Right lobe of liver (tissue), 4 donors: ENCODE measurements around the gene MYRIP.

ENCODE experiments used
- CTCF ChIP-seq, 4 donors: fragments of 200-600 bp in 3 of 4; fragments of 450-650 bp in 1 of 4; IDR thresholded peaks; one replicate each; pipeline versions ENCODE4 v1.5.1 to v1.8.0; 2016 to 2022; ENCODE audit warnings: antibody characterized with exemption in 4 of 4, mild to moderate bottlenecking in 2 of 4
- POLR2A ChIP-seq: fragments of 450-650 bp; IDR thresholded peaks from one replicate; pipeline ENCODE4 v1.6.1; 2017; ENCODE audit warnings: antibody characterized with exemption, mild to moderate bottlenecking
- donor health status: DM: no; HTN: no; CAD: no.
- donor health status: DM: no; HTN: no; CAD: no.
- donor health status: DM: no; HTN: yes; CAD: no.

- TF ChIP-seq CTCF (IDR thresholded peaks at IDR 0.05): no peak
- no peak for TF ChIP-seq POLR2A
Measured at GRCh38 chr3:39870706-39871105, 61.3 kb downstream of the MYRIP start.
